GM19467 (cell line): ENCODE data around the gene NXF3.
"Not testable (repeated sequence)": the region's sequence is repeated elsewhere in the genome, so short reads cannot be mapped to it uniquely, and the experiment has no call there.

Experiments
- ATAC-seq: cut with Tn5 transposase; IDR thresholded peaks from one replicate; pipeline ENCODE4 v1.9.1; 2021; ENCODE audit warnings: mild to moderate bottlenecking, moderate library complexity; ENCODE audit not compliant: unreplicated experiment

The NXF3 gene

GRCh38 chrX:103051260-103051789 is 41.6 kb downstream of the NXF3 start:
- no peak for ATAC-seq

- not testable (repeated sequence) for ATAC-seq
Observed at GRCh38 chrX:103033371-103033770, 59.6 kb downstream of the NXF3 start.
